Heart left ventricle (tissue), 16 donors: ENCODE data around the gene ADCY9. TPM values are rescaled to one million over a fixed set of nuclear protein-coding genes. Genes with fewer than 3 reads are reported as not detected.

Source experiments
- ATAC-seq, 4 donors: fragments of 200-7000 bp; cut with Tn5 transposase; one replicate each; pipeline ENCODE4 v1.9.1; 2020 to 2022; ENCODE audit warnings: moderate library complexity in 4 of 4, mild to moderate bottlenecking in 3 of 4, moderate number of reproducible peaks in 1 of 4
- DNase-seq, 5 donors: peaks; one replicate each; pipeline ENCODE4 v3.0.0-alpha.2; 2020
- H3K27ac ChIP-seq, 12 donors: fragments of 200-600 bp; sonication (generic) in 4 of 12; one replicate each; pipeline versions ENCODE4 v1.5.0 to v1.8.0; 2016 to 2022; ENCODE audit warnings: mild to moderate bottlenecking in 2 of 12
- H3K27me3 ChIP-seq, 9 donors: fragments of 200-600 bp; sonication (generic) in 2 of 9; one replicate each; pipeline versions ENCODE4 v1.5.1 to v1.8.0; 2016 to 2022; ENCODE audit warnings: mild to moderate bottlenecking in 3 of 9
- H3K36me3 ChIP-seq, 9 donors: fragments of 200-600 bp; sonication (generic) in 2 of 9; one replicate each; pipeline versions ENCODE4 v1.5.0 to v1.8.0; 2018 to 2022; ENCODE audit warnings: mild to moderate bottlenecking in 2 of 9
- H3K4me1 ChIP-seq, 12 donors: fragments of 200-600 bp; sonication (generic) in 4 of 12; one replicate each; pipeline versions ENCODE4 v1.5.0 to v1.8.0; 2016 to 2022; ENCODE audit warnings: mild to moderate bottlenecking in 3 of 12
- H3K4me3 ChIP-seq, 12 donors: fragments of 200-600 bp; sonication (generic) in 4 of 12; one replicate each; pipeline versions ENCODE4 v1.5.0 to v1.8.0; 2017 to 2022; ENCODE audit warnings: mild to moderate bottlenecking in 9 of 12, moderate library complexity in 4 of 12
- H3K9me3 ChIP-seq, 12 donors: fragments of 200-600 bp; sonication (generic) in 4 of 12; one replicate each; pipeline versions ENCODE4 v1.5.0 to v1.8.0; 2016 to 2022; ENCODE audit warnings: mild to moderate bottlenecking in 1 of 12
- POLR2A ChIP-seq, 2 donors: fragments of 450-650 bp; IDR thresholded peaks; one replicate each; pipeline ENCODE4 v1.6.1; 2017; ENCODE audit warnings: antibody characterized with exemption in 2 of 2, mild to moderate bottlenecking in 2 of 2, moderate library complexity in 2 of 2
- WGBS, 4 donors: extraction: QIAGEN DNeasy Blood & Tissue Kit in 2 of 4; methylation state at CpG; one replicate each; pipeline versions ENCODE4 v1.1.5 to v1.1.7; 2013 to 2018; 5-methylcytosine and 5-hydroxymethylcytosine counted together
- intact Hi-C, 10 donors: fragments of 100-400 bp; cut with DNase I; formaldehyde crosslinking; loops; one replicate each; pipeline versions ENCODE4 v1.11.1 to v1.14.2; 2022
- polyA plus RNA-seq, 2 donors: library from polyadenylated mRNA; stranded (reverse); fragments of 200-250 nt; gene quantifications; one replicate each; pipeline ENCODE4 v1.2.3, GENCODE V29; 2013
- total RNA-seq, 9 donors: library from RNA; depleted of rRNA in 2 of 9; stranded (reverse); fragments of >200 nt in 2 of 9; fragmentation: NEBNext Ultra II Directional in 3 of 9; extraction: Animal tissue kit (Norgen Biotek cat#: 25700) in 3 of 9; gene quantifications; one replicate each; pipeline versions ENCODE4 v1.1.0 to v1.2.4, GENCODE V29; 2016 to 2023
- TF ChIP-seq, protein P1 (sequence below), 12 donors: fragments of 200-600 bp; sonication (generic) in 4 of 12; IDR thresholded peaks; one replicate each; pipeline versions ENCODE4 v1.5.0 to v1.8.0; 2018 to 2022; ENCODE audit warnings: antibody characterized with exemption in 12 of 12, mild to moderate bottlenecking in 5 of 12
- donor health status: ischemic (EF 13 %, LVEDD 7.1; RV severe dilation, severe dysfunction).
- donor health status: healthy with polysubstance abuse.
- donor health status: DM: no; HTN: yes; CAD: no.
- donor health status: DM: no; HTN: no; CAD: no.
- donor health status: ischemic (EF 25% LVEDD 6.9; RV normal size, moderate dysfunction).
- donor health status: ischemic (EF 25% LVEDD 5.7; RV mildly dilated, moderate dysfunction).
- donor health status: healthy.
- donor health status: DM: yes; HTN: yes; CAD: no.
- donor health status: ischemic (EF 35%, LVEDD 5.7; RV mildly dilated, moderate dysfunction).
- donor health status: nonischemic (EF 11% LVEDD 7.7; RV severe dilation, severe dysfunction).
- donor health status: DM: yes; HTN: yes; CAD: no.
- donor health status: PGD.
- donor health status: ischemic (EF 29% LVEDD 5.4; RV normal size, mild dysfunction).
- donor health status: nonischemic (EF 23%, LVEDD 6.1; RV moderate dilation, normal function).

ADCY9 gene
- total and polyA plus RNA-seq, 11 donors, result 11.8 to 85.8 (median 45.0) TPM

DNA sequence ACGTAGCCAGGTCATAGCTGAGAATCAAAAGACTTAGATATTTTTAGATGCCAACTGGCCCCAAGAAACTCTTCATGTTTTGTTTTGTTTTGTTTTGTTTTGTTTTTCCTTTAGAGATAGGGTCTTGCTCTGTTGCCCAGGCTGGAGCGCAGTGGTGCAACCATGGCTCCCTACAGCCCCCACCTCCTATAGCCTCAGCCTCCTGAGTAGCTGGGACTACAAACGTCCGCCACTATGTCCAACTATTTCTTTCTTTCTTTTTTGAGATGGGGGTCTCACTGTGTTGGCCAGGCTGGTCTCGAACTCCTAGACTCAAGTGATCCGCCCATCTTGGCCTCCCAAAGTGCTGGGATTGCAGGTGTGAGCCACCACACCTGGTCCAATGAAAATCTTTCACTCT is 107.1 kb downstream of the ADCY9 start:
- WGBS, 4 donors, result 94 to 98% (median 96%) methylated on average over 6 of the region's 6 CpGs
- no peak overlapping the region for H3K27ac ChIP-seq
- H3K27me3 ChIP-seq, result no peaks in the 10 kb centered on the region
- no peak for DNase-seq
- H3K4me3 ChIP-seq, result no peak overlapping the region
- peaks cover 0 to 9% (median 0%) of the 10 kb centered on the region in 9 donors for H3K36me3 ChIP-seq
- H3K9me3 ChIP-seq, result no peaks in the 10 kb centered on the region
- no peak for ATAC-seq
- TF ChIP-seq, protein P1, sequence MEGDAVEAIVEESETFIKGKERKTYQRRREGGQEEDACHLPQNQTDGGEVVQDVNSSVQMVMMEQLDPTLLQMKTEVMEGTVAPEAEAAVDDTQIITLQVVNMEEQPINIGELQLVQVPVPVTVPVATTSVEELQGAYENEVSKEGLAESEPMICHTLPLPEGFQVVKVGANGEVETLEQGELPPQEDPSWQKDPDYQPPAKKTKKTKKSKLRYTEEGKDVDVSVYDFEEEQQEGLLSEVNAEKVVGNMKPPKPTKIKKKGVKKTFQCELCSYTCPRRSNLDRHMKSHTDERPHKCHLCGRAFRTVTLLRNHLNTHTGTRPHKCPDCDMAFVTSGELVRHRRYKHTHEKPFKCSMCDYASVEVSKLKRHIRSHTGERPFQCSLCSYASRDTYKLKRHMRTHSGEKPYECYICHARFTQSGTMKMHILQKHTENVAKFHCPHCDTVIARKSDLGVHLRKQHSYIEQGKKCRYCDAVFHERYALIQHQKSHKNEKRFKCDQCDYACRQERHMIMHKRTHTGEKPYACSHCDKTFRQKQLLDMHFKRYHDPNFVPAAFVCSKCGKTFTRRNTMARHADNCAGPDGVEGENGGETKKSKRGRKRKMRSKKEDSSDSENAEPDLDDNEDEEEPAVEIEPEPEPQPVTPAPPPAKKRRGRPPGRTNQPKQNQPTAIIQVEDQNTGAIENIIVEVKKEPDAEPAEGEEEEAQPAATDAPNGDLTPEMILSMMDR (IDR thresholded peaks at IDR 0.05), result no peak
- no peak for TF ChIP-seq POLR2A (IDR thresholded peaks at IDR 0.05)
- intact Hi-C loops, result loop anchor here in 3 of 10 donors (10.0 kb wide), 2 partner anchors 96 to 106 kb away; partner anchors contain the start of gene ADCY9 (in 2 of the 3)
- H3K4me1 ChIP-seq, result peaks cover 0 to 31% (median 5%) of the 10 kb centered on the region in 12 donors

DNA sequence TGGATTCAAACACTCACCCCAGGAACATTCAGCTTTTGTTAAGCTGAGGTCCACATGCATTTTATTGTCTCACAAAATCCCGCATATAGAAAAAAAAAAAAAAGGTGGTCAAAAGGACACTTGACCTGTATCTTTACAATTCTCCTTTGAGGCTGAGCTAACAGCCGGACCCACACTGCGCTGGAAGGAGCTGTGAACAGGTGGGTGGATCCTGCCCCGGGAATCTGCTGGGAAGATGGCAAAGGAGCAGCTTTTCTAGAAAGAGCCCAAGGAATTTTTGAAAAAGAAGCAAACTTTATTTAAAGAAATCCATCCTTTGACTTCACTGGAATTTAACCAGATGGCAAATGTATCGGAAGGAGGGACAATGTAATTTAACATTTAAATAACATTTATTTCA is 108.1 kb downstream of the ADCY9 start:
- no peak for ATAC-seq
- Histone ChIP-seq H3K36me3 (peaks cover 0 to 9% (median 0%) of the 10 kb centered on the region in 9 donors), H3K27me3 (no peaks in the 10 kb centered on the region), H3K9me3 (no peaks in the 10 kb centered on the region), H3K4me3 (no peak overlapping the region), H3K4me1 (peaks cover 0 to 30% (median 4%) of the 10 kb centered on the region in 12 donors), H3K27ac (no peak overlapping the region)
- DNase-seq, result no peak
- intact Hi-C loops, result loop anchor here in 3 of 10 donors (10.0 kb wide), 2 partner anchors 97 to 107 kb away; partner anchors contain the start of gene ADCY9 (in 2 of the 3)
- TF ChIP-seq POLR2A (IDR thresholded peaks at IDR 0.05), result no peak
- TF ChIP-seq, protein P1 (IDR thresholded peaks at IDR 0.05), result no peak
- 88 to 91% (median 89%) methylated on average over 5 of the region's 5 CpGs for WGBS, 4 donors

DNA sequence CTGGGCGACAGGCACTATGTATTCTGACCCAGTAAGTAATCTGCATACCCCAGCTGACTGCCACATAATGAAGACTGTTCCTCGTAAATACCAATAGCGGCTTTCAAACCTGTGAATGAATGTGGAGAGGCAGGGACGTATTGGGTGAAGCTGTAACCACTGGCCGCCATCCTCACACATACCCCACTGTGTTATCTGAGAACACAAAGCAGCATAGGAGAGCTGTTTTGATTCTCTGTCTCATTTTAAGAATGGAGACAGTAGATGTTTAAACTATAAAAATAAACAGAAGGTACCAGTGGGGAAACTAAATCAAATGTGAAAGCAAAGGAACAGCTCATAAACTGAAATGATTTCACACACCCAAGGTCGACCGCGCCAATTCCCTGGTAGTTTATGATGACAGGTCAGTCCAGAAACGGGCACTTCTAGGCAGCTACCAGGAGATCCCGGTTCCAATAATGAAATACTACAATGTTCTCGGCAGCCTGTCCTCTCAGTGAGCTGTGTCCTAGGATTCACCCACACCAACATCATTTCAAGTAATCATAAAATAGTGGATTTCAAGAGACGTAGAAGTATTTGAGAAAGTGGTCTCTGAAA is 109.7 kb downstream of the ADCY9 start:
- no peak overlapping the region for H3K27ac ChIP-seq
- no peaks in the 10 kb centered on the region for H3K27me3 ChIP-seq
- TF ChIP-seq, protein P1 (IDR thresholded peaks at IDR 0.05), result no peak
- no peak for TF ChIP-seq POLR2A (IDR thresholded peaks at IDR 0.05)
- H3K4me1 ChIP-seq, result peaks cover 0 to 16% (median 4%) of the 10 kb centered on the region in 12 donors
- DNase-seq, result no peak
- ATAC-seq, result no peak
- no peaks in the 10 kb centered on the region for H3K9me3 ChIP-seq
- 93 to 96% (median 93%) methylated on average over 12 of the region's 12 CpGs for WGBS, 4 donors
- intact Hi-C loops, result loop anchor here in 3 of 10 donors (10.0 kb wide), 2 partner anchors 98 to 108 kb away; partner anchors contain the start of gene ADCY9 (in 2 of the 3)
- no peak overlapping the region for H3K4me3 ChIP-seq
- peaks cover 0 to 9% (median 0%) of the 10 kb centered on the region in 9 donors for H3K36me3 ChIP-seq

DNA sequence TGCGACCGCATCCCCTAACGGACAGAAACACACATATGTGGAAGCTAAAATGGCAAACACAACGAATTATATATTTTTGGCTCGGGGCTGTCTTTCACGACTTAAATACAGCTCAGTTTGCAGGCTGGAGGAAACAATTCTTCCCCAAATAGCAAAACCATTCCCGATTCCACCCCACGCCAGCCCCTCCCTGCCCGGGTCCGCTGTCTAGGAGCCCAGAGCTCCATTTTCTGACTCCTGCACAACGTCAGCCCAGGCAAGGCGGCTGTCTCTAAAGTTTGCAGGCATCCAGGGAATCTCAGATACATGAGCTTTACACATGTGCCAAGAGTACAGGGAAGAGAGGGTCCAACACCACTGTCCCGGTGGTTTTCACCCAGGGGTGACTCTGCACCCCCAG is 110.5 kb downstream of the ADCY9 start:
- Histone ChIP-seq H3K27me3 (no peaks in the 10 kb centered on the region), H3K9me3 (no peaks in the 10 kb centered on the region), H3K4me3 (no peak overlapping the region), H3K27ac (no peak overlapping the region), H3K36me3 (peaks cover 0 to 9% (median 0%) of the 10 kb centered on the region in 9 donors), H3K4me1 (peaks cover 0 to 13% (median 2%) of the 10 kb centered on the region in 12 donors)
- intact Hi-C loops, result loop anchor here in 3 of 10 donors (10.0 kb wide), 2 partner anchors 99 to 109 kb away; partner anchors contain the start of gene ADCY9 (in 2 of the 3)
- WGBS, 4 donors, result 72 to 84% (median 79%) methylated on average over 11 to 13 of the region's 13 CpGs
- ATAC-seq (no peak), DNase-seq (no peak)
- TF ChIP-seq, protein P1 (IDR thresholded peaks at IDR 0.05), result no peak
- no peak for TF ChIP-seq POLR2A (IDR thresholded peaks at IDR 0.05)
